RCC 7860 (cell line): Measurements from ENCODE around the gene RGCC.
"Not testable (repeated sequence)": the region's sequence is repeated elsewhere in the genome, so short reads cannot be mapped to it uniquely, and the experiment has no call there.

Experiments
- DNase-seq: peaks from one replicate; pipeline ENCODE4 v3.0.0-alpha.2; 2015; ENCODE audit warnings: low spot score
- FAIRE-seq: peaks from 2 replicates; lab custom pipeline; 2012; peaks lifted over from hg19 to GRCh38; lab: Jason Lieb, UNC

RGCC gene

DNA sequence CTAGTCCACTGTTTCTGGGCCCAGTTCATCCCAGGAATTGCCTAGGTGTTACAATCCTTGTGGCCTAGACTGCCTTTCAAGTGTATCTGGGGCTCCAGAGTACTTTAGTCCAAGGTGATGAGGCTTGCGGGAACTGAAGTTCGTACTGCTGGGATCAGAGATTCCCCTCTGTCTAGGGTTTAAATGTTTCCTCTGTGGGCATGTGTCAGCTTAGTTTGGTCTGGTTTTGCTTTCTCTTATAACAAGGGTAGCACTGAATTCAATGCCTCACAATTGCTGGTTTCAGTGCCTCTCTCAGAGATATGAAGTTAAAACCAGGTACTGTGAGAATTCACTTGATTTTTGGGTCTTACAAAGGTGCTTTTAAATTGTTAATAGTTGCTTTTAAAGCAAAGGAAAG lies 30.8 kb downstream of the RGCC start:
- DNase-seq = no peak
- no peak for FAIRE-seq

DNA sequence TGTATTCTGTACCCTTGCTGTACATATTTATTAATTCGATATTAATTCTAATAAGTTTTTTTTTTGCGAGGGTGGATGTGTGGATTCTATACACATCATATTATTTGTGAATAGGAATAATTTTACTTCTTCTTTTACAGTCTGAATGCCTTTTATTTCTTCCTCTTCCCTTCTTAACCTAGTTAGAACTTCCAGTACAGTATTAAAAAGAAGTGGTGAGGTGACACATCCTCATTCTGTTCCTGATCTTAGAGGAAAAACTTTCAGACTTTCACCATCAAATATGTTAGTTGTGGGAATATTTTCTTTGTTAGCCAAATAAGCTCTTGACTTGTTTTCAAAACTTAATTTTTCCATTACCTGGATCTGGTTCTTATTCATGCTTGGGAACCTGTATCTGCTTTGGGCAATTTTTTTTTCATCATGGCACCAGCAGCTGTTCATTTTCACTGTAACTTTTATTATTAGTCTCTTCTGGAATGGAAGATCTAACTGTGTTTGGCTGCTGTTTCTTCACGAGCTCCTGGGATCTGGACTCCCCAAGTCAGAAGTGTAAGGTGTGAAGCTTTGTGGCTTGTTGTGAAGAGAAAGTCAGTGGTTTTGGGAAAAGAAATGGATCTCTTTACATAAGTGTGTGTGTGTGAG lies 33.1 kb downstream of the RGCC start:
- DNase-seq = no peak
- no peak for FAIRE-seq

DNA sequence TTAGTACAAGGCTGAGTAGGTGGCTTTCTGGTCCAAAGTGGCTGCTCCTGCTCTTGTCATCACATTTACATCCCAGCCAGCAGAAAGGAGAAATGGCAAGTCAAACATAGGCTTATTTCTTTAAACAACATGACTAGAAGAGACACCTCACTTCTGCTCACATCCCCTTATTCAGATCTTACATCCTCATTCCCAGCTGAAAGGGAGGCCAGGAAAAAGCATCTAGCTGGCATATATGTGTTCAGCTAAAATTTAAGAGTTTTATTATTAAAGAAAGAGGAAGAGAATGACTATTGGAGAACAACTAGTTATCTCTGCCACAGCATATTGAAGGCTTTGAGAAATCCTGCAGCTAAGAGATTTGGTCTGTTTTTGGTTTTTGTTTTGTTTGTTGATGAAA lies 34.1 kb downstream of the RGCC start:
- FAIRE-seq = no peak
- DNase-seq = no peak

DNA sequence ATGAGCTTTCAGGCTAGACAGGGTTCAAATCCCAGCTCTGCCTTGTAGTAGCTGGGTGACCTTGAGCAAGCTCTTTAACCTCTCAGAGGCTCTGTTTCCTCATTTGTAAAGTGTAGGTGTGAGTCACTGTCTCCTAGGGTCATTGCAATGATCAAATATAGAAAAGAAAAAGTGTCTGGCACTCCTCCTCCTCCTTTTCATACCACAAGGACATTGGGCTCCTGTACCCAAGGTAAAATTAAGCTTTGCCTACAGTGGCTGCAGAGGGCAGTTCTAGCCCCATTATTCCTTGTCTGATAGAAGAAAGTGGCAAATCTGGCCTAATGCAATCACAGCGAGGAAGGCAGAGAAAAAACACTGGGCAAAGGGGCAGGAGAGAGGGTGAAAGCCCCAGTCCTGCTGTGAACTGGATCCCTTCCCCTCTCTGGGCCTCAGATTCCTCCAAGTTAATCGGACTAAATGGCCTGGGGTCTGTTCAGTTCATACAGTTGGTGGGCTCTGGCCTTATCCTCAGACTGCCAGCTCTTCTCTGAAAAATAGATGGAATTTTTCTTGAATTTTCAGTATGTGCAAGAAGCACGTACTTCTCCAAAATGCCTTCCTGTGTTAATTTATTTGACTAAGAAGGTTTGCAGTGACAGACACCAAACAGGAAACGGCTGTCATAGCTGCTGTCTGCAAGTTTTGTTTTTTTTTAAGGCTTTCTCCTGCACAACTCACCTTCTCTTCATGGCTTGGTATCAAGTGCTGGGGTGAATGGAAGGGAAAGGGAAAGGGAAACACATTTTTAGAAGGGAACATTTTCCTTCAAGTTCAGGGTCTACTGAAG lies 35.3 kb downstream of the RGCC start:
- DNase-seq (no peak), FAIRE-seq (no peak)

DNA sequence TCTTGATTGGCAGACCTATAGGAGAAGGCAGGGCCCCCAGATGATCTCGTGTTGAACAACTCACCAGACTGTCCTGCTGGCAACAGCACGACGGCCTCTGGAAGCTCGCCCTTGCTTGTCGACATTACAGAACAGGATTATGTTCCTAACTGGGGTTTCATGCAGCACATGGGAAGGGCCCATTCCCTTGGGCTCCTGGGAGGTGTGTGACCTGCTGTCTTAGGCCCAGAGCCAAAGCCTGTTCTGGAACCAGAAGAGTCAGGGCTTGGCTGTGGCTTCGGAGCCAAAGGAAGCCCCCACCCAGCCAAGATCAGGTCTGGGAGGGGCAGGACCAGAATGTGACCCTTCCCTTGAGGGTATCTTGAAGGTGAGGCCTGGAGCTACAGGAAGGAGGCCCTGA lies 36.9 kb downstream of the RGCC start:
- no peak for DNase-seq
- FAIRE-seq = no peak

DNA sequence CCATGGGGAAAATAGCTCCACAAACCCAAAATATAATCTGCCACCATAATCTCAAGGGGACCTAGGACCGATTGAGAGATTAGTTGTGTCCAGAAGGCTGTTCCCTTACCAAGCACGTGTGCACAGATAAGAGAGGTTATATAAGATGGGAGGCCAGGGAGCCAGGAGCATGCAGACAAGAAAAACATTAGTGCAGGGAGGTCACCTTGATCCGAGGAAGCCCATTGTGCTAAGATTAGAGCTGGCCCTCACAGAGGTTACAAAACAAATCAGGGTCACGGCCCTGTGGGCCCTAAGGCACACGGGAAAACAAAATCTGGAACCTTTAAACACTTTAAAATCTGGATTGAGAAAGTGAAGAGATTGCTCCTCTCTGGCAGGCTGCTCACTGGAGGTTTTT lies 37.7 kb downstream of the RGCC start:
- no peak for DNase-seq
- no peak for FAIRE-seq

DNA sequence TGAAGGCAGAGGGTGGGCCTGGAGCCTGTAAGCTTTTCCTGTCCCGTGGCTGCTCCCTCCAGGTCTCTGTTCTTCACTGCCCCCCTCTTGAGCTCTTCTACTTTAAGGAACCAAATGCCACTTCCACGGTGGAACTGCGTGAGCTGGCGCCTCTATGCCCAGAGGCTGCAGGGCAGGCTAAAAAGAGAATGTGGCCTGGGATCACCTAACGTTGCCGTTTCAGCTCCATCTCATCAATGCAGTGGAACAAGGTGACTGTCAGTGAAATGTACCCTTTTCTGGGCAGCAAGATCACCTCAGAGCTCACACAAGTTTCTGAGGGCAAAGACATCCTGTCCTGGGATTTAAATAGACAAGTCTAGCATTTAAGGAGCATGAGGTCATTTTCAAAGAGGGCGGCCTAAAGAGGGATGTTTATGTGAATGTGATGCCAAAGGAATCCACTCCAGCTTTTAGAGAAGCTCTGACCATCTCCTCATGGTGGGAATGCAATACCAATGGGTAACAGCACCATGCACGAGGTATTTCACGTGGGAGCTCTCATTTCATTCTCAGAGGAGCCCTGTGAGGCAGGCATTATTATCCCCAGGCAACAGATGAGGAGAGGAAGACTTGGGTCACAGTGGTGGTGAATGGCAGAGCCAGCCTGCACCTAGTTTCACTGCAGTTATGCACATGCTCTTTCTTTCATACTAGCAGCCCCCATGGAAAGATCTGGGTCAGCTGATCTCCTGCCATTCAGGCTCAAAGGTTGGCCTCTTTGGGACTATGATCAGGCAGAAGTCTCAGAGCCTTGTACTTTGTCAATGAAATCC lies 39.3 kb downstream of the RGCC start:
- DNase-seq (no peak), FAIRE-seq (no peak)

DNA sequence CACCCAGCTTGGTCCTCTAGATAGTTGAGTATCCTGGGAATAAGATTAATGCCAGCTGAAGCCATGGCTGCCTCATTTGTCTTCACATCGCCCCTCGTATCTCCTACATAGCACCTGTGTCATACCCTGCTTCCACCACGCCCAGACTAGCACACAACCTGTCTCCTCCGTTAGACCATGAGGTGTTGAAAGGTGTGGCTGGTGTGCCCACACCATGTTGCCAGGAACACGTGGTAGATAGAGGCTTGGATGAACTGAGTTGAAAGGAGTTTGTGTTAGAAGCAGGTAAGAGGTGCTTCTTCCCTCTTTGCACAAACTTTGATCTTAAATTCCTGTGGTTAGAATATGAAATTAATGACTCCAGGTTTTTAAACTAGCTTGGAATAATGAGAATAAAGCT lies 40.1 kb downstream of the RGCC start:
- DNase-seq (no peak), FAIRE-seq (no peak)

DNA sequence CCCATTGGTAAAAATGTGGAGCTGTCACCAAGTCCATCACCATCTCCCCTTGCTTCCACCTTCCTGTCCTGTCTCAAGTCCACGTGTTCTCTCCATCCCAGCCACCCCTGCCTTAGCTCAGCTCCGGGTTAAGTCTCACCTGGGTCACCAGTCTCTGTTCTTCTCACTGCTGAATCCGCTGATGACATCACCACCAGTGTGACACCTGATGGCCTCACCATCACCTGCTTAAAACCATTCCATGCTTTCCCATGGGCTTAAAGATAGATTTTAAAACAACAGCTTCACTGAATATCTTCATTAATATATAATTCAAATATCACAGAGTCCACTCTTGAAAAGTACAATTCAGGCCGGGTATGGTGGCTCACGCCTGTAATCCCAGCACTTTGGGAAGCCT lies 42.1 kb downstream of the RGCC start:
- FAIRE-seq (no peak), DNase-seq (no peak)

DNA sequence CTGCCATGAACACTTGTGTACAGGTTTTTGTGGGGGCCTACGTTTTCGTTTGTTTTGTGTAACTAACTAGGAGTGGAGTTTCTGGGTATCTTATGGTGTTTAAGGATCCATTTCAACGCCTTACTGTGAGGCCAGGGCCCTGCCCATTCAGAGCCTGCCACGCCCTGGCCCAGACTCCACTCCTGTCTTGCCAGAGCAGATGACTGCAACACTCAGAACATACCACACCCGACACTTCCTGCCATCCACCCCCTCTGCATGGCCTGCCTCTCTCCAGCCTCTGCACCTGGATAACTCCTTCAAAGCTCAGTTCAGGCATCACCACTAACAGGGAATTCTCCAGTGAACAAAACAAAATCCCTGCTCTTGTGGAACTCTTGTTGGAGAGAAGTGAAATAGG lies 43.2 kb downstream of the RGCC start:
- no peak for FAIRE-seq
- no peak for DNase-seq

DNA sequence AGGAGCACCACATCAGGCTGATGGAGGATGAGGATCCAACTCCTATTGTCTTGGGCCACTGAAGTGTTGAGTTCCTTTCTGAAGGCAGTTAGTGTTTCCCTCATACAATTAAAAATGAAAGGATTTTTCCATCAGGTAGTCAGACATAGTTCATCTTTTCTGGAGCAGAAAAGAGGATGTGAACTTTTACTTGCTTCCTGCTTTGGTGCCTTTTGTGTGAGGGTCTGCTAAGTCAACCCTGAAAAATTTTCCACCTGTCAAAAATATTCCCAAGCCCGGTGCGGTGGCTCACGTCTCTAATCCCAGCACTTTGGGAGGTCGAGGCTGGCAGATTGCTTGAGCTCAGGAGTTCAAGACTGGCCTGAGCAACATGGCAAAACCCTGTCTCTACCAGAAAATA lies 43.9 kb downstream of the RGCC start:
- FAIRE-seq (no peak), DNase-seq (no peak)

DNA sequence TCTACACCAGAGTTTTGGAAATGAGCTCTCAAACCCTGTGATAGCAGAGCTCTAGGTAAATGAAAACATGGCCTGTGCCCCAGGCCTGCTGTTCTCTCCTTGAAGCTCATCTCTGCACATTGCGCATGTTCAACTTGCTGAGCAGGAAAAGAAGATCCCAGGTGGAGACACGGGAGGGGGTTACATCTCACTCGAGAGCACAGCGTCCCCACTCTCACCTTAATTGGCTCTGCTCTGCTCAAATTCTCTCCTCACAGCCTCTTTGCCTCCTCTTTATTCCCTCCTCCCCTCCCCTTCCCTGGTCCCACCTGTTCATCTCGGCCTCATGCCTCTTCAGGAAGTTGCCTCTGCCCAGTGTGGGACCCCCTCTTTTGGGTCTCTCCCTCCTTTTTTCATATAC lies 44.7 kb downstream of the RGCC start:
- DNase-seq = no peak
- no peak for FAIRE-seq

DNA sequence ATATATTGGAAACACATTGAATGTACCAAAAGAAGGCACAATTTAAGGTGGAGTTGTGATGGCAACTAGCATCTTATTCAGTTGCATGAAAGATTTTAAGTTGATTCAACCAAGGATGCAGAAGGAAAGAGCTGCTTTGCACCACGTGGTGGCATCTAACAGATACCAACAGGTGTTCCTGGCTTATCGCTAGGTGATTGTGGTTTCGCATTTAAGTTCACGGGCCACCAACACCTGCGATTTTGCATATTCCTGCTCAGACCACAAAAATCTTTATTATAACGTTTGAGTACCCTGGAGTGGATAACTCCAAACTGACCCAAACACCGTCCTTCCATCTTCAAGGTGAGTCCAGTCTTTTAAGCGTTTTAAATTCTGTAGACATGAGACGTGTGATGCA lies 45.3 kb downstream of the RGCC start:
- FAIRE-seq (no peak), DNase-seq (no peak)

DNA sequence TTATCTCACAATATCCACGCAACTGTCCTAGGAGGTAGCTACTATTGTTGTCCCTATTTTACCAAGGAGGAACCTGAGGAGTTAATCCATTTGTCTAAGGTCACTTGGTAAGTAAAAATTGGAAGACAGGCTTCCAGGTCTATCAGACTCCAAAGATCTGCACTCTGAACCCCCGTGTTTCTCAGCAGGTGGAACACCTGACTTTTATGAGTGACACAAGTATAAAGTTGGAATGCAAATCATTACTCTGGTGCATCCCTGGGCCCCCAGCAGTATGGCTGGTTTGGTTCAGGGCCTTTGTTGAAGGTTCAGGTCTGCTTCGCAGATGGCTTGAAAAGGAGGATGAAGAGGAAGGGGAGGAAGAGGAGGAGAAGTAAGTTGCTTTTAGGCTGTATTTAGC lies 46.0 kb downstream of the RGCC start:
- DNase-seq (no peak), FAIRE-seq (no peak)

DNA sequence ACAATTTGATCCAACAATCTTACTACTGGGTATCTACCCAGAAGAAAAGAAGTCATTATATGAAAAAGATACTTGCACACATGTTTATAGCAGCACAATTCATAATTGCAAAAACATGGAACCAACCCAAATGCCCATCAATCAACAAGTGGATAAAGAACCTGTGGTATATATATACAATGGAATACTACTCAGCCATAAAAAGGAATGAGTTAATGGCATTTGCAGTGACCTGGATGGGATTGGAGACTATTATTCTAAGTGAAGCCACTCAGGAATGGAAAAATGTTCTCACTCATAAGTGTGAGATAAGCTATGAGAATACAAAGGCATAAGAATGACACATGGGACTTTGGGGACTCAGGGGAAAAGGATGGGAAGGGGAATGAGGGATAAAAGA lies 47.3 kb downstream of the RGCC start:
- not testable (repeated sequence) for FAIRE-seq, DNase-seq

DNA sequence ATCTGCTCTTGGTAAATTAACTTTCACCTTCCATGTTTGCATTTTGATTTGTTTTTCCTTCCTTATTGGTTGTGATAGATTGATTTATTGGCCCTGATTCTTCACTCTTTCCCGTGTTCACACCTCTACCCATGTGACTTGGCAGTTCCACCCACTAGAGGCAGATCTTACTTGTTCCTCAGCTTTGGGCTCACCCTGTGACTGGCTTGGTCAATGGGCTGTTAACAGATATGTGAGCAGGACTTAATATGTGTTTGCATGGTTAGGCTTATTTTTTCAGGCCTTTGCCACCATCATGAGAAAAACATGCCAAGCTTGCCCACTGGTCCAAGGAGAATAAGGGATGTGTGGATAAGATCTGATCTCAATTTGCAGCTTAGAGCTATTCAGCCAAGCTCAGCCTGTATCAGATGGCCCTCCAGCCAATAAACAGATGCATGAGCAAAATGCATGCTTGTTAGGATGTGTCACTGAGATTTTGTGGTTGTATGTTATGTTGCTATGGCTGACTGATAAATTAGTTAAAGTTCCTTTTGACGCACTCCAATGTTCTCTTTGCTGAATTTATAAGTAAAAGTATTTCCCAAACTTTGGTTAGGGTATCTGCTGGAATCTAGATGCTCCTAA lies 48.0 kb downstream of the RGCC start:
- DNase-seq (no peak), FAIRE-seq (no peak)

DNA sequence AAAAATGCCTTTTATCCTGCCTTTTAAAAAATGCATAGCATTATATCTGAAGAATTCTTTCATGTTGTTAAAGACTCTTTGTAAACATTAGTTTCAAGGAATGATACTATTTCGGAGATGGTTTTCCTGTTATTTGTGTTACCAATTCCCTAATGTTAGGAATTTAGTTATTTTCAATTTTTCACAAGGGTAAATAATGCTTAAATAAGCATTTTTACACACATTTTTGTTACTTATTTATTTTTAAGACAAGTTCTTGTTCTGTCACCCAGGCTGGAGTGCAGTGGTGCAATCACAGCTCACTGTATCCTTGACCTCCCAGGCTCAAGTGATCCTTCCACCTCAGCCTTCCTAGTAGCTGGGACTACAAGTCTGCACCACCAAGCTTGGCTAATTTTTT lies 49.0 kb downstream of the RGCC start:
- FAIRE-seq = no peak

DNA sequence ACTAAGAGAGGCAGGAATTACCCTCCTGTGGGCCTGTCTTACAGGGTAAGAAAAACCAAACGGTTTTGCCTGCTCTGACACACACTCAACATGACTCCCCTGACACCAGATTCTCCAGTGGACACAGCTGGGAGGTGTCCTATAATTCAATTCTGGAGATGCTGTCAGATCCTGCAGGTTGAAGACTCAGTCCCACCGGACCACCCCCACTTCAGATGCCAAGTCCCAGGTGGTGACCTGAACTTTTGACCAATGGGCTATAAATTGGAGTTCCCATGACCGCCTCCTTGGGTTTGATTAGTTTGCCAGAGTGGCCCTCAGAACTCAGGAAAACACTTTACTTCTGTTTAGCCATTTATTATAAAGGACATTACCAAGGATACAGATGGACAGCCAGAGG lies 52.6 kb downstream of the RGCC start:
- FAIRE-seq (no peak), DNase-seq (no peak)

More for the DNA sequence above, 49.0 kb downstream of the RGCC start:
- DNase-seq = no peak

DNA sequence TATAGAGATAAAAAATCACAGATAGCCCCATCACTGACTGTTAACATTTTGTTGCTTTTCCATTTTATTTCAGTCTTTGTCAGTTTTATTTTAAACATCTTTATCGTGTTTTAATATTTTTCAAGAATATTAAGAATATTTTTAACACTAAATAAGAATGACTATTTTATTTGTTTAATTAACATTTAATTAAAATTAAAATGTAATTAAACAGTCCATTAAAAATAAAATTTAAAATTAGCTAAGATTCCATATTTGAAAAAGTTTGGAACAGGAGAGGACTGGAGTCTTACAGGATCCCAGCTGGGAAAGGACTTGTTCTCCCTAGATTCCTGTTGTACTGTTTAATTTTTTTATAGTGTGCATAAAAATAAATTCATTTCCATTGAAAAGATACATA lies 54.5 kb downstream of the RGCC start:
- FAIRE-seq (no peak), DNase-seq (no peak)

DNA sequence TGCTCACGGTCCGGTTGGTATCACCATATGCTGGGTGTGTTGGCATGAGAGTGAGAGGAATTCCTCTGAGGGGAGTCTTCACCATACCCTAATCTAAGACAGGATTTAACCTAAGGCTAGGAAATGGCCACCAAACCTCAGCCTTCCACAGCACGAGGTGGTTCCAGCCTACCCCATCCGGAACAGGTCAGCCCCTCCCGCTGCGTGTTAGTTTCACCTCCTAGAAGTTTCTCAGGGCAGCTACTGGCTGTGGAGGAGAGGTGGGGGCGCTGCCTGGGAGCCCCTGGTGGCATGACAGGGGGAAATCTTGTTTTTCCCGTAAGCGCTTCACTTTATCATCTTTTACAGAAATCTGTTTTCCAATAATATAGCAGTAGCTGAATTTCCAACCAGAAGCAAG lies 55.1 kb downstream of the RGCC start:
- no peak for FAIRE-seq

DNA sequence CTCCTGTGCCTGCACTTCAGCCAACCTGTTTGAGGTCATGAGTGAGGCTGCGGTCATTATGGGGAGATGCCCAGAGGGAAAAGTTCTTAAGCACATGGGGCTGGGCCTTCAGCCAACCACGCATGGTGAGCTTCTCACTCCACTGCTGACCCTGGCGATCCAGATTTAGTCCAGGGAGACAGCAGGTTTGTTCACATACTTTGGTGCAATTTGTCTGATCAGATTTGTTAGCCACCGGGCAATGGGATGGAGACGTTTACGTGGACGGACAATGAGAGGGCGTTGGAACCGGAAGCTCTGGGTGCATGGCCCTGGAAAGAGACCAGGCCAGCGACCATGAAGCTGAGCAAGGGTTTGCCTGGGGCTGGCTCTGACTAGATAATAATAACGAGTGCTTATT lies 56.2 kb downstream of the RGCC start:
- no peak for DNase-seq
- FAIRE-seq = no peak

More for the DNA sequence above, 55.1 kb downstream of the RGCC start:
- no peak for DNase-seq
